Adipose tissue (tissue), 3 donors: Measurements from ENCODE around the gene PERM1. TPM values are rescaled to one million over a fixed set of nuclear protein-coding genes. Genes with fewer than 3 reads are reported as not detected.
A peak's percentile ranks its signal among the peaks of the same experiment; 100 is the strongest.
"Not testable (repeated sequence)": the region's sequence is repeated elsewhere in the genome, so short reads cannot be mapped to it uniquely, and the experiment has no call there.

ENCODE experiments used
- H3K27ac ChIP-seq: one replicate; pipeline ENCODE4 v1.5.1; 2013; ENCODE audit warnings: low read depth, low read length
- WGBS, 3 donors: extraction: QIAGEN DNeasy Blood & Tissue Kit; methylation state at CpG; one replicate each; pipeline ENCODE4 v1.1.7; 2013; 5-methylcytosine and 5-hydroxymethylcytosine counted together
- polyA plus RNA-seq, 3 donors: library from polyadenylated mRNA; stranded (reverse); fragments of 200-250 nt; gene quantifications; one replicate each; pipeline ENCODE4 v1.2.3, GENCODE V29; 2013
- donor health status: healthy with polysubstance abuse.
- donor health status: Bipolar disorder and iron deficiency.
- donor health status: healthy.

The PERM1 gene, protein sequence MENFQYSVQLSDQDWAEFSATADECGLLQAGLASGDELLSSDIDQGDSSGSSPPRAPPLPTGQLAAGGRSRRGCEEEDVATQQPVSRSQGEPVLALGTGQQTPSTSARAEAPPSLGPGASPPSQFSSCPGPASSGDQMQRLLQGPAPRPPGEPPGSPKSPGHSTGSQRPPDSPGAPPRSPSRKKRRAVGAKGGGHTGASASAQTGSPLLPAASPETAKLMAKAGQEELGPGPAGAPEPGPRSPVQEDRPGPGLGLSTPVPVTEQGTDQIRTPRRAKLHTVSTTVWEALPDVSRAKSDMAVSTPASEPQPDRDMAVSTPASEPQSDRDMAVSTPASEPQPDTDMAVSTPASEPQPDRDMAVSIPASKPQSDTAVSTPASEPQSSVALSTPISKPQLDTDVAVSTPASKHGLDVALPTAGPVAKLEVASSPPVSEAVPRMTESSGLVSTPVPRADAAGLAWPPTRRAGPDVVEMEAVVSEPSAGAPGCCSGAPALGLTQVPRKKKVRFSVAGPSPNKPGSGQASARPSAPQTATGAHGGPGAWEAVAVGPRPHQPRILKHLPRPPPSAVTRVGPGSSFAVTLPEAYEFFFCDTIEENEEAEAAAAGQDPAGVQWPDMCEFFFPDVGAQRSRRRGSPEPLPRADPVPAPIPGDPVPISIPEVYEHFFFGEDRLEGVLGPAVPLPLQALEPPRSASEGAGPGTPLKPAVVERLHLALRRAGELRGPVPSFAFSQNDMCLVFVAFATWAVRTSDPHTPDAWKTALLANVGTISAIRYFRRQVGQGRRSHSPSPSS
- polyA plus RNA-seq, result 1 to 10 TPM in 1 of 3 donors, under 1 TPM in 2; 0.06 to 2.0 (median 0.16) TPM

DNA sequence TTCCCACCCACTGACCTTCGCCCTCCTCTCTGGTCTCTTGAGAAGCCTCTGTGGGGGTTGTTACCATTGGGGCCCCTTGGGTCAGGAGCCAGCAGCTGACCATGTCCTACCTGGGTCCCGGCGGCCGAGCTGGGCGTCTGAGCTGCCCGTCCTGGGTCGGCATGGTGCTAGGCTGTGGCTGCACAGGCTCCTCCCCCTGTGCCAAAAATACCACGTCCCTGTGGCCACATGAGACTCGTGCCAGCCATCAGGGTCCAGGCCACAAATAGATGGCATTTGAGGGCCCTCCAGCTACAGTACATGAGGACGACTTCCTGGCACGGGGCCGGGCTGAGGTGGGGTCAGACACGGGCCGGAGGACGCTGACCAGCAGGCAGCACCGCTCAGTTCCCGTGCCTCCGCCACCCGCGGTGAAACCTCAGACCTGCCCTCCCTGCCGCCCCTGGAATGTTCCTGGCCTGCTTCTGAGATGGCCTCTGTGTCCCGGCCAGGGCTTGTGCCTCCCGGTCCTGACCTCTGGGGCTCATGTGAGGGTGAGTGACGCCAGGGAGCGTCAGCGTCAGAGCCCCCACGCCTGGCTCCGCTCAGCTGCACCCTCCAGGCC is at the start of gene PERM1:
PERM1 (minus strand) TSS at position 139 of the 604 bp plus-strand sequence. CDS start 1,064 bp downstream, outside the sequence.
- WGBS, 3 donors, result 43 to 68% (median 57%) methylated on average over 28 of the region's 28 CpGs

DNA sequence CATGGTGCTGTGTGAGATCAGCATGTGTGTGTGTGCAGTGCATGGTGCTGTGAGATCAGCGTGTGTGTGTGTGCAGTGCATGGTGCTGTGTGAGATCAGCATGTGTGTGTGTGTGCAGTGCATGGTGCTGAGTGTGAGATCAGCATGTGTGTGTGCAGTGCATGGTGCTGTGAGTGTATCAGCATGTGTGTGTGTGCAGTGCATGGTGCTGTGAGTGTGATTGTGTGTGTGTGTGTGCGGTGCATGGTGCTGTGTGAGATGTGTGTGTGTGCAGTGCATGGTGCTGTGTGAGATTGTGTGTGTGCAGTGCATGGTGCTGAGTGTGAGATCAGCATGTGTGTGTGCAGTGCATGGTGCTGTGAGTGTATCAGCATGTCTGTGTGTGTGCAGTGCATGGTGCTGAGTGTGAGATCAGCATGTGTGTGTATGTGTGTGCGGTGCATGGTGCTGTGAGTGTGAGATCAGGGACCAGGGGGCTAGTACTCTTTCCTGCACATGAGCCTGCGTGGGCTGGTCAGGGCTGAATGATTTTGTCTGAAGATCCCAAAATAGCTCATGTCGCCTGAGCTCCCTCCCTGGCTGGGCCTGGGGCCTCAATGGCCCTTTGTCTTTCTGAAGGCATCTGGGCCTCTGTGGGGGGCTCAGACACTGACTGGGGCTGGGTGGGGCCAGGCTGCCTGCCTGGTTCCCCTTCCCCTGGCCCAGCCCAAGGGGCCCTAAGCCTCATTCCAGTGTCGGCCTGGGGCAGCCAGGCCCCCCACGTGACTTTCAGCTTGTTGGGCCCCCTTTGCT is 49.2 kb upstream of the PERM1 start:
- not testable (repeated sequence) for H3K27ac ChIP-seq
- WGBS, 3 donors, result 75 to 89% (median 83%) methylated on average over 7 of the region's 7 CpGs

More for the DNA sequence above, at the start of gene PERM1:
- no peak within 1 kb of the TSS for H3K27ac ChIP-seq

DNA sequence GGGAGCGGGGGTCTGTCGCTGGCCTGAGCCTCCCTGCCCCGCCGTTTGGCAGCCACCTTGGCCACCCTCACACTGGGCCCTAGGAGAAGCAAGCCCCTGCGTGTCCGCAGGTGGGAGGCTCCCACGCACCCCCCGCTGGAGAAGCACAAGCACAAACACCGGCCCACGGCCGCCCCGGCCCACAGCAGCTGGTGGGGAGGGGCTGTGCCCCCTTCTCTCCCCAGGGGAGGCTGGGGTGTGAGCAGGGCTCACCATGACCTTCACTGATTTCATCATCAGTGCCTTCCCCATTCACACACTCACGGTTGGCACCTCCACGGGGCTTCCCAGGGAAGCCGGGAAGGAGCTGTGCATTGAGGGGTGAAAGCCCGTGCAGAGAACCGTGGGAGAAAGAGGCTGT is 45.9 kb upstream of the PERM1 start:
- WGBS, 3 donors, result 73 to 81% (median 80%) methylated on average over 16 to 17 of the region's 17 CpGs
- H3K27ac ChIP-seq, result no peak overlapping the region

DNA sequence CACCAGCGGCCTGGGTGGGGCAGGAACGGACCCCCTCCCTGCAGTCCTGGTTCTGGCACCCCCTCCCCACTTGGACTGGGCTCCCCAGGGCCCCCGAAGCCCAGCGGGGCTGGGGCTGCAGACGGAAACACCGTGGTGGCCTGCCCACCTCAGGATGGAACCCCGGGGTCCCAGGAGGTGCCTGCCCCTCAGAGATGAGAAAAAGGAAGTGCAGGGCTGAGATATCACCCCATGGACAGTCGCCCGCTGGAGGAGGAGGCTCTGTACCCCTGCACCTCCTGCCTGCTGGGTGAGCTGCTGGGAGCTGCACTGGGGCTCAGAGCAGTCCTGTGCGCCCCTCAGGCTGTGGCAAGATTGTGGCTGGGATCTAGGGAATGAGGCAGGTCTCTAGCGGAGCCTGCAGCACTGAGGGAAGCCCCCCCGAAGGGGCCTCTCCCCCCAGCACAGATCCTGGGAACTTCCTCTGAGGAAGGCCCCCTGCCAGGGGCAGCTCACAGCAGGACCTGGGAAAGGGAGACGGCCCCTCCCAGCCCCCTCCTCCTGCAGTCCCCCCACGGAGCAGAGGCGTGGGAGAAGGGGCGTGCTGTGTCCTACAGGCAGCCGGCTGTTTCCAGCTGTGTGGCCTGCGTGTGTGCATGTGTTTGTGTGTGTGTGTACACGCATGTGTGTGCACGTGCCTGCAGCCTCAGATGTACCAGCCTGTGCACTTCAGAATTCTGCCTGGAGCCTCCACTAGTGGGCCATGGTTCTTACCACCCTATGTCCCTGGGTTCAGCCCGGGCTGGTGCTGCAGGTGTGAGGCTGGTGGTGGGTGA is 44.9 kb upstream of the PERM1 start:
- H3K27ac ChIP-seq, result no peak overlapping the region
- 55 to 76% (median 61%) methylated on average over 18 to 21 of the region's 21 CpGs for WGBS, 3 donors

DNA sequence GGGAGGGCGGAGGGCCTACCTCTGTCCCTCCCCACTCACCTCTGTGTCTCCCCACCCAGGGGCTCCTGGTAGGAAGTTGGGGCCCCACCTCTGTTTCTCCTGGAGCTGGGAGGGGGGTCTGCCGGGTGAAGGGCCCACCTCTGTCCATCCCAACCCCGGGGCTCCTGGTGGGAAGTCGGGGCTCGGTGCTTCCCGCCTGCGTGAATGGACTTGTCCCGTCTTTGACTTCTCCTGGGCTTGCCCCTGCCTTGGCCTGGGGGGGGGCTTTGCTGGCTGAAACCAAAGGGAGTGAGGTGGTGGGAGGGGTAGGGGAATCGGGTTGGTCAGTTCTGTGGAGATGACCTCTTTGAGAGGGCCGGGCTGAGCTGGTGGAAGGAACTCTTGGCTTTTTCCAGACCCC is 43.8 kb upstream of the PERM1 start:
- no peak overlapping the region for H3K27ac ChIP-seq
- WGBS, 3 donors, result 67 to 80% (median 75%) methylated on average over 10 of the region's 10 CpGs

DNA sequence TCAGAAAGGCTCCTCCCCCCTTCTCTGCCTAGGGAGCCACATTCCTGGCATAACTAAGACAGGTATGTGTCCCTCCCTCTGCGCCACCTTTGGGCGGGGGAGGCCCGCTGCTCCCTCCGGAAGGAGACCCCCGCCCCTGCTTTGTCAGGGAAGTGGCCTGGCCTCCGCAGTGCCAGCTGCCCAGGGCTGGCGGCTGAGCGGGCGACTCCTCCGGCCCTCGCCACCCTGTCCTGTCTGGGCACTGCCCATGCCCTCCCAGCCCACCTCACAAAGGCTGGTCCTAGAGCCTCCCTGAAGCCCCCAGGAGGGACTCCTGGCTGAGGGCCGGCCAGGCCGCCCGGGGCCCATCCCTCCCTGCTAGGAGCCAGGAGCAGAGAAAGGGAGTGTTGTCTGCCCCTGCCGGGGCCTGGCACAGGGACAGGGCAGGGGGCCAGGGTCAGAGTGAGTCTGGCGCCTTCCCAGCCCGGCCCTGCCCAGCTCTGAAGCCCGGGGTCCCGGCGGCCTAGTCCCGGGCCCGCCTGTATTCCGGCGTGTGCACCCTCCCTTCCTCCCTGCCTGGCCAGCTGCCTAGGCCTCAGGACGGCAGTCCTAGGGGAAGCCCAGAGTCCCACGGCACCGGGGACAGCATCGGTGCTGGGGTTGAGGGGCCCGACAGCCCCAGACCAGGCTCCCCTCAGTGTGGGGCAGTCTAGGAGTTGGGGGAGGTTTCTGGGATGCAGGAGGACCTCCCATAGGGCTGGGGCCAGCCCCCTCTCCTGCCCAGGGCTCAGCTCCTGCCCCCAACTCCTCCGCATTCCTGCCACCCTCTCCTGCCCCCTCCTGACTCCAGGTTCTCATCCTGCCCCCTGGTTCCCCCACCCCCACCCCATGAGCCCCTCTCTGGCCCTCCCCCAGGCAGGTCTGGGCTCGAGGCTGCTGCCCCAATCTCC is 43.1 kb upstream of the PERM1 start:
- 50 to 57% (median 54%) methylated on average over 25 to 31 of the region's 31 CpGs for WGBS, 3 donors
- H3K27ac ChIP-seq, result no peak overlapping the region

DNA sequence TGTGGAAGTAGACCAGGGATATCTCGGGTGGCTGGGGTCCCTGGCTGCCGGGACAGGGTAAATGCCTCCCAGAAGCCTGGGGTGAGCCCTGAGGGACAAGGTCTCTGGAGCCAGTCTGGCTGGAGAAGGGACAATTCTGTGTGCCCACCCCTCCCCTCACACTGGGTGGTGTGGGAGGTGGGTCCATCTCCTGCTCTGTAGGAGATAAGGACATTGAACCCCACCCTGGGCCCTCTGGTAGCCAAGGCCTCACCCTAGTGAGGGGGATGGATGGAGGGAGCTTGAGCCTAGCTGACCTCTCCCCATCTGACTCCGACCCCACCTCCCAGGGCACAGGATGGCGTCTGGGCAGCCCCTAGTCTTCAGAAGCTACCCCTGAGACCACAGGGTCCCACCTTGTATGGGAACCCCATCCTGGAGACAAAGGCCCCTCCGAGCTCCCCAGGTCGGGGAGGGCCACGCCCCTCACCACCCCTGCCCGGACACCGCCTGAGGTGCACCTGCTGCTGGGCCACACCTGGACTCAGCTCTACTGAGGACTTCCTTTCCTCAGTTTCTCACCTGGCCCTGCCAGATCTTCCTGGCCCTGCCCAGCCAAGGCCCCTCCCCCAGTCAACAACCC is 42.4 kb upstream of the PERM1 start:
- 80 to 92% (median 81%) methylated on average over 9 of the region's 9 CpGs for WGBS, 3 donors
- H3K27ac ChIP-seq, result no peak overlapping the region

DNA sequence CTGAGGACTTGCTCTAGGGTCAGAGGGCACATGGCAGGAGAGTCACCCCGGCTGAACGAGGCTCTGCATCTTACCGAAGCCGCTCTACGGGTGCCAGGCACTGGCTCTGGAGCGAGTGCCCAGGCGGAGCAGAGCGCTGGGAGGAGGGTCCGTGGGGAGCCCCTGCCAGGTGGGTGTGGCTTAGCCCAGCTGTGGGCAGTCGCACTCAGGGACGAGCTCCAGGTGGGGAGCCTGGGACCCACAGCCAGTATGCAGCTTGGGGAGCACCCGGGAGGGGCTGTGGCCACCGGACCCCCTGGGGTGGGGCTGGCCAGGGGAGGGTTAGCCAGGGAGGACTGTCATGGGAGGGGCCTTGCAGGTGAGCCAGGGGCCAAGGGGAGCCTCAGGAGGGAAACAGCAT is 41.8 kb upstream of the PERM1 start:
- H3K27ac ChIP-seq, result peak overlapping the region; percentile 20

DNA sequence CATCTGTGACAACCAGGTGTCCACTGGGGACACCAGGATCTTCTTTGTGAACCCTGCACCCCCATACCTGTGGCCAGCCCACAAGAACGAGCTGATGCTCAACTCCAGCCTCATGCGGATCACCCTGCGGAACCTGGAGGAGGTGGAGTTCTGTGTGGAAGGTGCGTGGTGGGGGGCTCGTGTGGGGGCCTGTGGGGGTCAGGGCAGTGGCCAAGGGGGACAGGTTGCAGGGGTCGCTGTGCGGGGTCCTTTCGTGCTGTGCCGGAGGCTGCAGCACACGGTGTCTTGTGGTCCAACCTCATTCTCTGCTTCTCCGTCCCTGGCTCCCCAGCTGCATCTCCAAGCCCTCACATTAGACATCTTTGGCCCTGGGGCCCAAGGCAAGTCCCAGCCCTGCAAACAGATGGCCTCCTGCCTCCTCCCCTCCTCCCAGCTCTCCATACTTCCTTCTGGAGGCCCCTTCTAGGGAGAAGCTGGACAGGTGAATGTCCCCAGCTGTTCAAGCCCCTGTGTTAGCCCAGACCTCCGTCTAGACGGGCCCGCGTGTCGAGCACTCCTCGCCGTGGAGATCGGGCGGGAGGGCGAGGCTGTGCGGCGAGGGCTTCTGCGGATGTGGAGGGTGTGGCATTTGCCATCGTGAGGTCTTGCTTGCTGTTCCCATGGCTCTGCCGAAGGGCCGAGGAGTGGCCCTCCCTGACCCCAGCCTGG is 40.6 kb upstream of the PERM1 start:
- WGBS, 3 donors, result 76 to 92% (median 77%) methylated on average over 25 to 27 of the region's 27 CpGs
- no peak overlapping the region for H3K27ac ChIP-seq

More for the DNA sequence above, 41.8 kb upstream of the PERM1 start:
- WGBS, 3 donors, result 69 to 77% (median 75%) methylated on average over 13 of the region's 13 CpGs

DNA sequence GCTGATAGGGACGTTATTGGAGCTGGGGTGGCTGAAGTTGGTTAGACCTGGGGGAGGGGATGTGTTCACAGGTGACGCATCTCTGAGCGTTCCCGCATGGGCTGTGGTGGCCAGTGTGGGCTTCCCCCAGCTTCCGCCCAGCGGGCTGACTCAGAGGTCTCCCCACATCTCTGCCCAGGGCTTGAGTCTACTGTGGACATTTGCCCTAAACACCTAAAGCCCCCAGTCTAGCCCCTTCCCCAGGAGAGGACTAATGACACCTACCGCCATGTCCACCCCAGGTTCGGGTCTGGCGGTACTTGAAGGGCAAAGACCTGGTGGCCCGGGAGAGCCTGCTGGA is 40.0 kb upstream of the PERM1 start:
- no peak overlapping the region for H3K27ac ChIP-seq
- 88 to 91% (median 88%) methylated on average over 10 of the region's 10 CpGs for WGBS, 3 donors

DNA sequence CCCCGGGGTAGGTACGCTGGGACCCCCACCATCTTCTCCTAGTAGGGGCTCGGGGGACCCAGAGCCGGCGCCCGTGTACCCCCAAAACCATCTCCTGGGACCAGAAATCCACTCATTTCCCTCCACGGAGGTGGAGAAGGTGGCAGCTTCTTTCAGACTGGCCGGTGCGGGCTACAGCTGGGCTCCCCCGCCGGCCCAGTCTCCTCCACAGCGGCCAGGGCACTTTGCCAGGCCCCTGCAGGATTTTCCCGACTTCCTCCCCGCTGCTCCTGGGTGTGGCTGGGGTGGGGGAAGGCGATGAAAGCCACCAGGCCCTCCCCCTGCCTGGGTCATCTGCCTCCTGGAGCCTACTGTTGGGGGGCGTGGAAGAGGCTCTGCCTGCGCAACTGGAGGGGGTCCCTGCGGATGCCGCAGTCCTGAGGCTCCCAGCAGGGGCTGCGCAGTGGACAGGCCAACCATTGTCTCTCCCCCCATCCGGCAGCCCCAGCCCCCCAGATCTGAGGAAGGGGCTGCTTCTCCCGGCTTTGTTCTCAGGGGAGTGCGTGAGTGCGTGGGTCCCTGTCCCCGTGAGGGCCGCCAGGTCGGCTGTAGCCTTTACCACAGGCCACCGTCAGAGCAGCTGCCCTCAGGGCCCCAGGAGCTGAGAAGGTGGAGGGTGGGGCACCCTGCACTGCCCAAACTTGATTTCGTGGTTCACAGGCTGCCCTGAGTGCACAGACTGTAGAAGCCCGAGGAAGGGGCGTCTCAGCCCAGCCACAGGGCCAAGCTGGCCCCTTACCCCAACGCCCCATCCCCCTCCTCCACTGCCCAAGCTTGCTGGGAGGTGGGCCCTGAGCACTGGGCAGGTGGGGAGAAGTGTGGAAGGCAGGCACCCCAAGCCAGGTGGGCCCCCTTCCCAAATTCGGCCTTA is 39.4 kb upstream of the PERM1 start:
- 25 to 36% (median 27%) methylated on average over 33 of the region's 33 CpGs for WGBS, 3 donors

DNA sequence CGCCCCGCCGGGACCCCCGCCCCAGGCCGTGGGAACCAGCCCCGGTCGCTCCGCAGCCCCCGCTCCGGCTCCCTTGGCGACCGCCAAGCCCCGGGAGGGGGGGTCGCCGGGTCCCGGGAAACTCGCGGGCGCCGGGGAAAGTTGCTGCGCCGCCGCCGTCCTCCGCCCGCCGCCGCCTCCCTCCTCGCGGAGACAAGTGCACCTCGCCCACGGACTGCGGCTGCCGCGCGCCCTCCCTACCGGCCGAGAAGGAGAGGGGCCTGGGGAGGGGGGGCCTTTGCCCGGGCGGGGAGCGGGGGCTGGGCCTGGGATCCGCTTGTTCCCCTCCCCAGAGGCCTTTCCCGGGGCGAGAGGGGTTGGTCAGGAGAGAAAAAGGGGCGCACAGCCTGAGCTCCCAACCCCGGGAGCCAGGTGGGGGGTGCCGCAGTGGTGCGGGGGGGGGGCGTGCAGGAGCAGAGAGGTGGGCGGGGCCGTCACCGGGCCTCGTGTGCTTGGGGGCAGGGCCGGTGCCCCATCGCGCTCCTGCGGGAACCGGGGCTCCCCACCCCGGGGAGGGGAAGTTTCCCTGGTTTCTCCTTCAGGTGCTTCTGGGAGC is 38.6 kb upstream of the PERM1 start:
- H3K27ac ChIP-seq, result no peak overlapping the region
- 0 to 2% (median 1%) methylated on average over 25 to 59 of the region's 59 CpGs for WGBS, 3 donors

More for the DNA sequence above, 39.4 kb upstream of the PERM1 start:
- H3K27ac ChIP-seq, result no peak overlapping the region

DNA sequence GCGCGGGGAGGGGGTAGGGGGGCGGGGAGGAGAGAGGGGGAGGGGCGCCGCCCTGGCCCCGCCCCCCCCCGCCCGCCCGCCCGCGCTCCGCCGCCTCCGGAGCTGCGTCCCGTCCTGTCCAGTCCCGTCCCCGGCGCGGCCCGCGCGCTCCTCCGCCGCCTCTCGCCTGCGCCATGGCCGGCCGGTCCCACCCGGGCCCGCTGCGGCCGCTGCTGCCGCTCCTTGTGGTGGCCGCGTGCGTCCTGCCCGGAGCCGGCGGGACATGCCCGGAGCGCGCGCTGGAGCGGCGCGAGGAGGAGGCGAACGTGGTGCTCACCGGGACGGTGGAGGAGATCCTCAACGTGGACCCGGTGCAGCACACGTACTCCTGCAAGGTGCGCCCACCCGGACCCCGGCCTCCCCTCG is 38.1 kb upstream of the PERM1 start, which contains the start of gene AGRN:
AGRN (plus strand) TSS at position 121 of the 405 bp plus-strand sequence; CDS start at position 174, 53 bp downstream.
- WGBS, 3 donors, result 0 to 1% (median 0%) methylated on average over 11 to 39 of the region's 58 CpGs
- no peak within 1 kb of the TSS for H3K27ac ChIP-seq
